NB4 (cell line): Measurements from ENCODE around the gene CD93.

Experiments
- MYC ChIP-seq: IDR thresholded peaks from 2 replicates; pipeline ENCODE4 v1.6.1; 2011; ENCODE audit warnings: low read depth, low read length
- POLR2A ChIP-seq: IDR thresholded peaks from 2 replicates; pipeline ENCODE4 v1.6.1; 2011; ENCODE audit warnings: mild to moderate bottlenecking; ENCODE audit not compliant: insufficient read length; ENCODE audit errors: extremely low read depth
- TF ChIP-seq, protein P1 (sequence below): IDR thresholded peaks from one replicate; pipeline ENCODE4 v1.5.1; 2012; ENCODE audit warnings: low read depth, low read length
- TF ChIP-seq, protein P2 (sequence below): IDR thresholded peaks from 2 replicates; pipeline ENCODE4 v1.6.1; 2011; ENCODE audit warnings: low read depth, low read length

DNA sequence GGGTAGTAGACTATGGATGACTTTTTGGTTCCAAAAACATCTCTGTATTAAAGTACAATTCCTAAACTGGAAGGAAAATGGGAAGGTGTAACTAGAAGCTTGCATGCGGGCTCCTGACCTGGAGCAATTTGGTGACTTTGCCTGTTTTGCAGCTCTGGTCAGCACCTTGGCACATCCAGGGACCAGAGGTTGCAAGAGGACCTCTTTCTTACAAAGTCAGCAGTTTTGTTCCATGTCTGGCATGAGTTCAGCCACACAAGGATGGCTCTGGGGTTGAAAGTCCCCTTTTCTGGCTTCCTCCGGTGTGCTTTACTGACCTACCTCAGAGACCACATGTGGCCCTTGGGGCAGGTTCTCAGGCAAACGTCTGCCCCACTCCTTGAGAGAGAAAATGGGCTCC, 22.7 kb upstream of the CD93 start:
- TF ChIP-seq, protein P1, sequence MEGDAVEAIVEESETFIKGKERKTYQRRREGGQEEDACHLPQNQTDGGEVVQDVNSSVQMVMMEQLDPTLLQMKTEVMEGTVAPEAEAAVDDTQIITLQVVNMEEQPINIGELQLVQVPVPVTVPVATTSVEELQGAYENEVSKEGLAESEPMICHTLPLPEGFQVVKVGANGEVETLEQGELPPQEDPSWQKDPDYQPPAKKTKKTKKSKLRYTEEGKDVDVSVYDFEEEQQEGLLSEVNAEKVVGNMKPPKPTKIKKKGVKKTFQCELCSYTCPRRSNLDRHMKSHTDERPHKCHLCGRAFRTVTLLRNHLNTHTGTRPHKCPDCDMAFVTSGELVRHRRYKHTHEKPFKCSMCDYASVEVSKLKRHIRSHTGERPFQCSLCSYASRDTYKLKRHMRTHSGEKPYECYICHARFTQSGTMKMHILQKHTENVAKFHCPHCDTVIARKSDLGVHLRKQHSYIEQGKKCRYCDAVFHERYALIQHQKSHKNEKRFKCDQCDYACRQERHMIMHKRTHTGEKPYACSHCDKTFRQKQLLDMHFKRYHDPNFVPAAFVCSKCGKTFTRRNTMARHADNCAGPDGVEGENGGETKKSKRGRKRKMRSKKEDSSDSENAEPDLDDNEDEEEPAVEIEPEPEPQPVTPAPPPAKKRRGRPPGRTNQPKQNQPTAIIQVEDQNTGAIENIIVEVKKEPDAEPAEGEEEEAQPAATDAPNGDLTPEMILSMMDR = no peak
- no peak for TF ChIP-seq POLR2A
- no peak for TF ChIP-seq MYC
- TF ChIP-seq, protein P2, sequence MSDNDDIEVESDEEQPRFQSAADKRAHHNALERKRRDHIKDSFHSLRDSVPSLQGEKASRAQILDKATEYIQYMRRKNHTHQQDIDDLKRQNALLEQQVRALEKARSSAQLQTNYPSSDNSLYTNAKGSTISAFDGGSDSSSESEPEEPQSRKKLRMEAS = no peak
